Stimulated activated naive CD8-positive, alpha-beta T cell treated with anti-CD3 and anti-CD28 coated beads, Interleukin-15, Interleukin-2, amounts not matched to agents 100 U/mL and 50 U/mL, for 24 hours (primary cell): ENCODE measurements around the gene BRAT1.

ENCODE experiments used
- ATAC-seq: fragments of 150-1000 bp; cut with Tn5 transposase; one replicate; pipeline ENCODE4 v1.10.0; 2021
- DNase-seq: peaks from one replicate; pipeline ENCODE4 v3.0.0; 2021

Gene BRAT1

DNA sequence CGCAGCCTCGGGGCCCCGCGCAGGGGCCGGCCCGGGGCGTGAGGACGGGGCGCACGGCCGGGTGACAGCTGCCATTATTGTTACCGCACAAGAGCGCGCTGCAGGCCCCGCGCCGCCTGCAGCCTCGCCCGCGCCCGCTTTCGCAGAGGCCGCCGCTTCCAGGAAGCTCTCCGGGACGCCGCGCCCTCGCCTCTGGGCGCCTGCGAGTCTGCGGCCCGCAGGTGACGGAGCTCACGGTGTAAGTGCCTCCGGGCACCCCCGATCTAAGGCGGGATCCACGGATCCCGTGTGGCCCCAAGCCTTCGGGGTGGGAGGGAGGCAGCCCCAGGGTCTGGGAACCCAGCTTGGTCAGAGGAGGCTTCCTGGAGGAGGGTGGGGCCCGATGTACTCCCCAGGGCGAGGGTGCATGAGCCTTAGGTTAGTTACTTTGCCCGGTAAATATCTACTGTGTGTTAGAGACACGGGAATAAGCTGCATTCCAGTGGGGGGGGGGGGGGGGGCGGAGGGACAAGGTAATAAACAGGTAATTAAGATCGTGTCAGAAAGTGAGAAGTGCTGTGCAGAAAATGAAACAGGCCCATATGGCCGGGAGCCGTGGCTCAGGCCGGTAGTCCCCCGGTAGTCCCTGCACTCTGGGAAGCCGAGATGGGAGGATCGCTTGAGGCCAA is 4.1 kb upstream of the BRAT1 start:
- DNase-seq: peak; percentile 49

DNA sequence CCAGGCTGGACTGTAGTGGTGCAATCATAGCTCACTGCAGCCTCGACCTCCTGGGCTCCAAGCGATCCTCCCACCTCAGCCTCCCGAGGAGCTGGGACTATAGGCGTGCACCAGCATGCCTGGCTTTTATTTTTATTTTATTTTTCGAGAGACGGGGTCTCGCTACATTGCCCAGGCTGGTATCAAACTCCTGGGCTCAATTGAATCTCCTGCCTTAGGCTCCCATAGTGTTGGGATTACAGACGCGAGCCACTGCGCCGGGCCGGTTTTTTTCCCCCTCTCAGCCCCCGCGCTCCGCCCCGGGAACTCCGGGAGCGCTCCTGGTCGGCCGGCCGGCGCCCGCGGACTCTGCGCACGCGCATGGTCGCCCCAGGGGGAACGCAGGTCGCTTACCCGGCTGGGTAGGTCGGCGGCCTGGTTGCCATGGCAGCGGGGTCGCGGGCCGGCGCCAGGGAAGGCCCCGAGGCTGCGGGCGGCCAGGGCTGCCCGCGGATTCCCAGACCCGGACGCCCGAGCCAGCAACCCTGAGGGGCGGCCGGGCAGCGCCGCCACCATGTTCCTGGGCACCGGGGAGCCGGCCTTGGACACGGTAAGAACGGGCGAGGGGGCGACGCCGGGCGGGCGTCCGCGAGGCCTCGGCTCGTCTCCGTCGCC is 3.4 kb upstream of the BRAT1 start, which contains the start of gene IQCE:
Gene IQCE (plus strand): TSS at position 351 of the 654 bp plus-strand sequence. CDS start 203 bp downstream, at position 554.
- ATAC-seq: peak; percentile 55

More for the DNA sequence above, 4.1 kb upstream of the BRAT1 start:
- ATAC-seq: peak; percentile 3

DNA sequence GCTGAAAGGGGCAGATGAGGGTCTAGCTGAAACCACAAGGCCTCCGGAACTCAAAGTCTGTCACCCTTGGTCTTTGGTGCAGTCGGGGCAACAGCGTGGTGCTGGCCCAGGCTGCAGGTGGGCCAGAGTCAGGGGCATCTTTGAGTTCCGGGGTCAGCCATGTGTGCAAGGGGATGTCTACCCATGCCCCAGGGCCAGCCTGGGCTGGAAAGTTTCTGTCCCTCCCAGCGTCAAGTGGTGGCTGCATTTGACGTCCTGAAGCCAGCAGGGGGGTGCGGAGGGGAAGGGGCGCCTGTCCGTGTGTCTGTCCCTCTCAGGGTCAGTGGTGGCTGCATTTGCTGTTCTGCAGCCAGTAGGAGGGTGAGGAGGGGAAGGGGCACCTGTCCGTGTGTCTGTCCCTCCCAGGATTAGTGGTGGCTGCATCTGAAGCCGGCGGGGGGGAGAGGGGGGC is 638 bp downstream of the BRAT1 start:
- no peak for ATAC-seq
- no peak for DNase-seq

More for the DNA sequence above, 3.4 kb upstream of the BRAT1 start, which contains the start of gene IQCE:
- DNase-seq: peak; percentile 95

DNA sequence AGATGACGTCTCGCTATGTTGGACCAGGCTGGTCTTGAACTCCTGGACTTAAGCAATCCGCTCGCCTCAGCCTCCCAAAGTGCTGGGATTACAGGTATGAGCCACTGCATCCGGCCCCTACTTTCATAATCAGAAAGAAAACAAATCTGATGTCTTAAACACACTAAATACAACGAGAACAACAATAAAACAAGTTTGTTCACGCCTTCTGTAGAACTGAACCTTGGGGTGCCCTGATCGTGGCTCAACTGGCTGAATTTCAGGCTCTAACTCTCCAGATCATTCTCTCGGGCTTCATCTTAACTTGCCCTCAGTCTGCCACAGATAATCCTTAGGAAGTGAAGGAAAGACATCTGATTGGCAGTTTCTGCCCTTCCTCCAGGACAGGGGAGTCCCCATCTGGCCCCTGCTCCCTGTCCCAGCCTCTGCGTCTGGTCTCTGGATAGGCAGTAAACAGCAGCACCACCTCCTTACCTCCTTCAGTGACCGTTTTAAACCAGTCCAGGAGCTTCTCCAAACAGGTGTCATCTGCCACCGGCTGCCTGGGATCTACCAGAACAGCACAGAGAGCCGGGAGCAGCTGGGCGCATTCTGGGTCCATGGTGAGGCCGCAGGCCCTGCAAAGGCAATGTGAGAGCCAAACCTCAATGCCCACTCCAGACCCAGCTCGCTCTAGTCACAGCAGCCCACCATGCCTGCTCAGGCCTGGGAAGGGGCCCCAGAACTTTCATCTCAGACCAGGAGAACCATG is 1.3 kb downstream of the BRAT1 start:
- DNase-seq: no peak
- no peak for ATAC-seq

DNA sequence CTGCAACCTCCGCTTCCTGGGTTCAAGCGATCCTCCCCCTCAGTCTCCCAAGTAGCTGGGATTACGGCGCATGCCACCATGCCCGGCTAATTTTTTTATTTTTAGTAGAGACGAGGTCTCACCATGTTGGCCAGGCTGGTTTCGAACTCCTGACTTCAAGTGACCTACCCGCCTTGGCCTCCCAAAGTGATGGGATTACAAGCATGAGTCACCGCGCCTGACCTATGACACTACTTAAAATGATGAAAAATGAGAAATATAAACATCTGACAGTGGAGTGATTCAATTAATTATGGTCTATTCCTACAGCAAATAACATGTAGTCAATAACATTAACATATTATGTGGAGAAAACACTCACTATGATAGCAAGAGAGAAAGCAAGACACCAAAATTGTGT is 2.2 kb downstream of the BRAT1 start:
- no peak for ATAC-seq

DNA sequence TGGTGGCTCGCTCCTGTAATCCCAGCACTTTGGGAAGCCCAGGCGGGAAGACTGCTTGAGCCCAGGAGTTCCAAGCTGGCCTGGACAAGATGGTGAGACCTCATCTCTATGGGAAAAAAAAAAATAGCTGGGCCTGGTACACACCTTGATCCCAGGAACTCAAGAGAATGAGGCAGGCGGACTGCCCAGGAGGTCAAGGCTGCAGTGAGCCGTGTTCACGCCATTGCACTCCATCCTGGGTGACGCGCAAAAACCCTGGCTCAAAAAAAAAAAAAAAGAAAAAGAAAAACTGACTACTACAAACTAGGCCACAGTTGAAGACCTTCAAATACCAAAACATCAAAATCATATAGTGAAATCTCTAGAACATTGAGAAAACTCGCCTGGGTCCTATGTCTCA is 3.9 kb downstream of the BRAT1 start:
- no peak for ATAC-seq

More for the DNA sequence above, 2.2 kb downstream of the BRAT1 start:
- no peak for DNase-seq

DNA sequence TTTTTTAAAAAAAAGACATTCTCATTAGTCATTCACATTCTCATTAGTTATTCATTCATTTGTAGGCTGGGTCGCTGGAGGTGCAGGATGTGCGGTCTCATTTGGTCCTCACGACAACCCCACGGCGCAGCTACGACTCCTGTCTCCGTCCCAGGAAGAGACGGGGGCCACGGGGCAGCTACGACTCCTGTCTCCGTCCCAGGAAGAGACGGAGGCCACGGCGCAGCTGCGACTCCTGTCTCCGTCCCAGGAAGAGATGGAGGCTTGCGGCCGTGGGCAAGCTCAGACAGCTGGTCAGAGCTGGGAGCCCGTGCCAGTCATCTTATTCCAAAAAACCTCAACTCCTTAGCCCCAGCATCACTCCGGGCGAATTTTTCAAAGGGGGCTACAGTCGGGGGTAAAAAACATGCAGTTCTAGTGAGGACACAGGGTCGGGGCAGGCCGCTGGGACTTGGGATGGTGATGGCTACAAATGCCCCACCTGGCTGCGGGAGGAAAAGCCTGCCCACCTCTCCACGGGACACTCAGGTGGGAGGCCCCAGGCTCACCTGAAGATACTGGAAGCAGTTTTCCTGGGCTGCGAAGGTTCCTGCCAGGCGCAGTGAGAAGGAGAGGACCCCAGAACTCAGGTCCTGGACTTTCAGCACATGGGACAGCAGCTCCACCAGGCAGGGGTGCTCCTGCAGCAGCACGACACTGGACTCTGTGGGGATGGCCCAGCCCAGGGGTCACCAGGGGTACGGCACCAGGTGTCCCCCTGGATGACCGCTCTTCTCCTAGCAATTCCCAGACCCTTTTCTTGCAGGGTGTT is 8.3 kb downstream of the BRAT1 start:
- DNase-seq (no peak), ATAC-seq (no peak)

More for the DNA sequence above, 3.9 kb downstream of the BRAT1 start:
- no peak for DNase-seq

DNA sequence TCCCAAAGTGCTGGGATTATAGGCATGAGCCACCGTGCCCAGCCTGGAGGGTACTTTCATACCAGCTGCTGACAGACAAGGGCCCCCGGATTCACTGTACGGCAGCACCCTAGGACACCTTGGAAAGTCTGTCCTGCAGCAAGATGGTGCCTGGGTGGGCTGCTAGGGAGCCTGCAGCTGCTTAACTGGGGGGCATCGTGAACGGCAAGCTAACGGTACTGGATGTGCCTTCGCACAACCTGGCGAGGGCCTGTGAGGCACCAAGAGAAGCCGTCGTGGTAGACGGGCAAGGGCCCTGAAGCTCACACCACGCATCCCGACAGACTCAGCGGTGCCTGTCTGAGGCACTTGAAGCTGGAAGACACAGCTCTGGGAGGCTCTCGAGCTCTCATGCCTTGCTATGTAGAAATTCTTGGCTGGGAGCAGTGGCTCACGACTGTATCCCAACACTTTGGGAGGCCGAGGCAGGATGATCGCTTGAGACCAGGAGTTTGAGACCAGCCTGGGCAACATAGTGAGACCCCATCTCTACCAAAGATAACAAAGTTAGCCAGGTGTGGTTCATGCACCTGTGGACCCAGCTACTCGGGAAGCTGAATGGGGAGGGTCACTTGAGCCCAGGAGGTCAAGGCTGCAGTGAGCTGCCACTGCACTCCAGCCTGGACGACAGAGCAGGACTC is 9.4 kb downstream of the BRAT1 start:
- ATAC-seq (no peak), DNase-seq (no peak)

DNA sequence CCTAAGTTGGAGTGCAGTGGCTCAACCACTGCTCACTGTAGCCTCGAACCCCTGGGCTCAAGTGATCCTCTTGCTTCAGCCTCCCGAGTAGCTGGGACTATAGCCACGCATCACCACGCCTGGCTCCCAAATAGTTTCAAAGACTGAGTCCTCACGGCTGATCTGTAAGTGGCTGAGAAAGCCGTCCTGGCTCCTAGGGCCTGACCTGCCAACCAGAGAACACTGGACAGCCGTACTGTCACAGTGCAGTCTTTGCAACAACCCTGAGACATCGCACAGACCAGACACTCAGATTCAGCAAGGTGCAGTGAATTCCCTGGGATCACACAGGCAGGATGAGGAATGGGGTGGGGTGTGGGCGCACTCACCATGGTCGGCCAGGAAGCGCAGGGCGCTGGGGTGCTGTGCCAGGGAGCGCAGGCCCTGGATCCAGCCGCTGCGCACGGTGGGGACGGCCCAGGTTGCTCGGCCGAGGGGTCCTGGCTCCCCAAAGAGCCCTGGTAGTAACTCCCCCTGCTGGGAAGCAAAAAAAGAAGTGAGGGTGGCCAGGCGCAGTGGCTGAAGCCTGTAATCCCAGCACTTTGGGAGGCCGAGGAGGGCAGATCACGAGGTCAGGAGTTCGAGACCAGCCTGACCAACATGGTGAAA is 10.7 kb downstream of the BRAT1 start:
- no peak for ATAC-seq
- DNase-seq: no peak

DNA sequence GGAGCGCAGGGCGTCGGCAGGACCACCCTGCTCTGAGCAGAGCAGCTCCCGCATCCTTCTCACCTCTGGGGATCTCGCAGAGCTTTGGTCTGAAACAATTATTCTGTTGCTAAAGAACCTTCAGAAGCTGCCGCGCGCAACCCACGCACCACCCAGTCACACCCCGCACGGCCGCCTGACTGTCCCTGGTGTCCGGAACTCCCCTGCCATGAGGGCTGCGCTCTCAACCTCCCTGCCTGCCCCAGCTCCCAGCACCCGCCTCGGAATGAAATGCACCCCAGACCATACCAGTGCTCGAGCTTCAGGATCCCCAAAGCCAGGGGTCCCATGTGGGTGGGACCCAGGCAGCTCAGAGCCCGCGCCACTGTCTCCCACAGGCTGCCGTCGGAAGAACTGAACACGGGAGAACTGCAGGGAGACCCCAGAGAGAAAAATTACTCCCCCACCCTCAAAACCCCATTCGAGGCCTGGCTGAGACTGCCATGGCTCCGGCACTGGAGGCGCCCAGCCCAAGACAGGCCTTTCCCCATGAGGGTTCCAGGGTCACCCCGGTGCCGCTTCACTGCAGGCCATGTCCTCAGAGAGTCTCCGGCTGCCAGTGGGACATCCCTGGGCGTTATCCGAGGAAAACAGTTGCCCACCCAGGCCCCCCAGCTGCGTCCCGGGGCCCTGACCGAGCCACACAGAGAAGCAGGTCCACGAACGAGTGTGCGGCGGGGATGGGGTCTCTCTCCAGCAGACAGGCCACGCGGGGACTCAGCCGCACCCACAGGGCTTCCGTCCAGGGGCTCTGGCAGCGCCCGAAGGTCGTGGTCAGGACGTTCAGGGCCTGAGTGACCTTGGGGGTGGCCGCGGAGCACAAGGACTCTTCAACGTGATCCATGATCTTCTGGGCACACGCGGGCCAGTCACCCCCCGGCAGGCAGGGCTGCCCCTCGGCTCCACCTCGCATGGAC is 12.1 kb downstream of the BRAT1 start:
- no peak for ATAC-seq
- no peak for DNase-seq

DNA sequence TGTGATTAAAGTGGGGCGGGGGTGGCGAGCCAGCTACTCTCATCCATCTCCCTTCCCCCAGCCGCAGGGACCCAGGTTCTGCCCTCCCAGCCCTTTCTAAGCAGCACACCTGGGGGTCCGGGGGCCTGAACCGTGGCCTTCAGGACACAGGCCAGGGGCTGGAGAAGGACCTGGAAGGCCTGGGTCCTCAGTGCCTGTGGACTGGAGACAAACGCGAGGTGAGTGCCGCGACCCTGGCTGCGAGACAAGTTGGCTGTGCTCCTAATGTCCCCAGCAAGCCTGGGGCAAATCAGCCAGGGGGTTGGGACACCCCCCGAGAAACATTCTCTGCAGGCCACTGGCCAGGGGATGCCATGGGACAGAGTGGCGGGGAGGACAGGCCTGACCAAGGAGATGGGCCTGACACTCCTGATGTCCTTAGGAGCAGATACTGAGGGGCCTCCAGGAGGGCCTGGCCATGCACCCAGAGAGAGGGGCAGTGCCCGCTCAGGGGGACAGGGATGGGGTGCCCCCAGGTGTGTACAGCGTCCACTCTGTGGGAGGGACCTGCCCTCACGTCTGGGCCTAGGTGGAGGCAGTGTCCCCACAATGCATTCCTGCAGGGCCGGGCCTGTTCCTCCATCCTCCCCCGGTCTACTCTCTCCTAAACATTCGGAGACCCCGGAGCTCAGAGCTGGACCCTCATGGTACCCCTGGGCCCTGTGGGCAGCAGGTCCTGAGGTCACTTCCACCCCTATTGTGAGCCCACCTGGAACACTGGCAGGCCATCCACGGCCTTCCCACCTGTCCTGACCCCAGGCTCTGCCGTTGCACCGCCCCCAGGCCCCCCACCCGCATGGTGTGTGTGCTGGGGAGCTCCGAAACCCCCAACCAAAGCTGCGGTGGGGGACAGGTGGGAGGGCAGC is 13.1 kb downstream of the BRAT1 start:
- DNase-seq (no peak), ATAC-seq (no peak)

DNA sequence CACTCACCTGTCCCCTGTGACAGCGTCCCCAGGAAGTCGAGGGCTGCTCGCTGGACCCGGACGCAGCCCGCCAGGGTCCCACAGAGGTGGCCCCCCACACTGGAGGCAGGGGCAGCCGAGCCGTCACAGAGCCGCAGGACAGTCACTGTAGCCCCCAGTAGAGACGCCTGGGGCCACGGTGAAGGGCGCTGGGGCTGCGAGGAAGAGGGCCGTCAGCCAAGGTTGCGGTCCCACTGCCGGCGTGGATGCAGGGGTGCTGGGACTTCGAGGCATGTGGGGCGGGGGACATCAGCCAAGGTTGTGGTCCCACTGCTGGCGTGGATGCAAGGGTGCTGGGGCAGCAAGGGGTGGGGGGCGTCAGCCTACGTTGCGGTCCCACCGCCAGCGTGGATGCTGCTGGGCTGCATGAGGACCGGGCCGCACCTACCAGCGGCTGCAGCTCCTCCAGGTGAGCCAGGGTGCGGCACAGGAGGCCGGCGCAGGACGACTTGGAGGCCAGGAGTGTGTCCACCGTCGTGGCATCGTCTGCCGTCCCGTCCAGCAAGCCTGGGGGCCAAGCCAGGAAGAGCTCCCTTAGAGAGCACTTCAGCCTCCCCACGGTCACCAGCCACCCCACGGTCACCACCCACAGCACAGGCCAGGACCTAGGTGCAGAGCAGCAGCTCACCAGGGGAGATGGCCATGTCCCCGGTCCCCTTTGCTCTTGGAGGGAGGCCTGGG is 13.9 kb downstream of the BRAT1 start:
- DNase-seq (no peak), ATAC-seq (no peak)

DNA sequence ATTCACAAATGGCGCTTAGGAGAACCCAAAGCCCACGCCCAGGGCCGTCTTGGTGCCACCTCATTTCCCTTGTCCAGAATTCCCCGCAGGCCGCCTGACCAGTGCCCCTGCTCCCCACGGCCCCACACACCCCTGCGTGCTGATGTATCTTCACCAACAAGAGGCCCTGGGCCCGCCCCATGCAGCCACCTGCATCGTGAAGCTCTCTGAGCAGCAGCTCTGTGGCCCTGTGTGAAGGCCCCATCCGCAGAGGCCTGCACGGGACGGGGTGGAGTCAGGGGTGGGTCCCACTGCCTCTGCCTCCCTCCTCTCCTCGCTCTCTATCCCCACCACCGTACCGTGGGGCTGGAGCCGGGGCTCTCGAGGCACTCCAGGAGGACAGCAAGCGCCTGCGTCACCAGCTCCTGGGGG is 14.7 kb downstream of the BRAT1 start:
- no peak for DNase-seq
- no peak for ATAC-seq

DNA sequence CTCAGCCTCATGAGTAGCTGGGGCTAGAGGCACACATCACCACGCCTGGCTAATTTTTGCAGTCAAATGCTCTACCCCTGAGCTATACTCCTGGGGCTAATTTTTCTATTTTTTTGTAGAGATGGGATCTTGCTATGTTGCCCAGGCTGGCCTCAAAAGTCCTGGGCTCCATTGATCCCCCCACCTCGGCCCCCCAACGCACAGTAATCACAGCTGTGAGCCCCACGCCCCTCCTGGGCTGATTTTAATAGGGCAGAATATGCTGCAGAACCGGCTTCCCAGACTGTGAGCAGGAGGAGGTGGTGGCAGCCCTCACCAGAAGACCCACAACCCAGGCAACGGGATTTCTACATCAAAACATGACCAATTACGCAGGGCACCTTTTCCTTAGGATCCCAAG is 15.2 kb downstream of the BRAT1 start:
- ATAC-seq: no peak
- no peak for DNase-seq

DNA sequence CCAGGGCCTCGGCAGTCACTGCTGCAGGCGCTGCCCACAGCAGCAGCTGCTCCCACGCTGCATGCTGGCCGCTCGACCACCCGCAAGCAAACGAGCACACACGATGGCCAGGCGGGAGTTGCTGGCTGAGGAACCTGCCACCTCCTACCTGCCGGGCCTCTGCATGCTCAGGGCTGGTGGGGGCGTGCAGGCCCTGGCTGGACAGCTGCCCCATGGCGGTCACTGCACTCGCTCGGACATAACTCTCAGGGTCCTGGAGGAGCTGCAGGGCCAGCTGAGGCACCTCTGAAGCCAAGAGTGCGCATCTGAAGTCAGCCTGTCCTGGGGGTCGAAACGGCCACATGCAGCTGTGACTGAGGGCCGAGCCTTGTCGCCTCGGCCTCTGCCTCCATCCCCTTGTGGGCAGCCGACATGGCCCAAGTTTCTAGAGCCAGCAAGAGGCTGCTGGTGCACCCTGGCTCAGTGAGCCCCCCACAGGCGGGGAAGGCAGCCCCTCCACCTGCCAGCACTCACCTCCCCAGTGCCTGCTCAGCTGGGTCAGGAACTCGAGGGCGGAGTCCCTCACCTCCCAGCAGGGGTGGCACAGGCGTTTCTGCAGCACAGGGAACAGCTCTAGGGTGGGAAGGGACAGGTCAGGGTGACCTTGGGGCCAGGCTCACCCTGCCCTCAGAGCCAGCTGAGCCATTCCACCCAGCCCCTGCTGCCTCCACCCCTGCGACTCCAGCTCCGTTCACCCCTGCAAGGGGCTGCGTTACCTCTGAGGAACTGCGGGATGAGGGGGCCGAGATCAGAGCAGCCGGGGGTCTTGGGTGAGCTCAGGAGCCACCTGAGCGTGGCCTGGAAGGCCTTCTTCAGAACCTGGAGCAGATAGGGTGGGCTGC is 16.1 kb downstream of the BRAT1 start:
- DNase-seq: no peak
- ATAC-seq: no peak

DNA sequence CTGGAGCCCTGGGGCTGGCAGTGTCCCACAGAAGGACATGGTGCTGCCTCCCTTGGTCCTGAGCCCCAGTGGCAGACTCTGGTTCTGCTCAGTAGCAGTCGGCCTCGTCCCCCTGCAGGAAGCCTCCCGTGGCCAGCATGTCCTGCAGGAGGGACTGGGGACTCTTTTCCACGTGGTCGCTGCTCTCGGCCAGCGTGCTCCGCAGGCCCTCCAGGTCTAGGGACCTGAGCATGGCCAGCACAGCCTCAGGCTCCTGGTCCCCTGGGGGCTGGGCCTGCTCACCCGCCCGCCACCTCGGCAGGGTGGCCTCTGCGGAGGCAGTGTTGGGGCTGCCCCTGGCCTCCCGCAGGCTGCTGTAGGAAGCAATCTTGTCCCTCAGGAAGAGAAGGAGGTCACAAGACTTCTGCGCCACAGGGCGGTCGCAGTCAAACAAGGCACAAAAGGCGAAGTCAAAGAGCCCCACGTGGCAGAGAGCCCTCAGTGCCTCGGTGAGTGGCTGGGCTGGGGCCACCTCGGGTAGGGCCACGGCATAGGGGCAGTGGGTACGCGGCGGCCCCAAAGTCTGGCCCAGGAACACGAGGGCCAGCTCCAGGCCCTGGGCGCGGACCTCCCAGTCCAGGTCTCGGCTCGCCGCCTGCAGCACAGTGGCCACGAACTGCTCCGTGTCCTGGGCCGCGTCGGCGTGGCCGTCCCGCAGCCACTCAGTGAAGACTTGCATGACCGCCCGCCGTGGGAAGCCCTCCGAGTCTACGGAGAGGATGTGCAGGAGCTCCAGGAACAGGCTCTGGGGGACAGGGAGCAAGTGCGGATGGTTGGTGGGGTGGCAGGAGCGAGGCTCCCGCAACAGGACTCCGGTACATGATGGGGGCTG is 17.1 kb downstream of the BRAT1 start:
- no peak for DNase-seq
- ATAC-seq: no peak
